GM21360 (cell line): ENCODE measurements around the gene ATOSB.
"Not testable (repeated sequence)": the region's sequence is repeated elsewhere in the genome, so short reads cannot be mapped to it uniquely, and the experiment has no call there.

Source experiments
- ATAC-seq: cut with Tn5 transposase; IDR thresholded peaks from one replicate; pipeline ENCODE4 v1.9.1; 2021; ENCODE audit warnings: mild to moderate bottlenecking, moderate library complexity; ENCODE audit not compliant: unreplicated experiment

Gene ATOSB, protein sequence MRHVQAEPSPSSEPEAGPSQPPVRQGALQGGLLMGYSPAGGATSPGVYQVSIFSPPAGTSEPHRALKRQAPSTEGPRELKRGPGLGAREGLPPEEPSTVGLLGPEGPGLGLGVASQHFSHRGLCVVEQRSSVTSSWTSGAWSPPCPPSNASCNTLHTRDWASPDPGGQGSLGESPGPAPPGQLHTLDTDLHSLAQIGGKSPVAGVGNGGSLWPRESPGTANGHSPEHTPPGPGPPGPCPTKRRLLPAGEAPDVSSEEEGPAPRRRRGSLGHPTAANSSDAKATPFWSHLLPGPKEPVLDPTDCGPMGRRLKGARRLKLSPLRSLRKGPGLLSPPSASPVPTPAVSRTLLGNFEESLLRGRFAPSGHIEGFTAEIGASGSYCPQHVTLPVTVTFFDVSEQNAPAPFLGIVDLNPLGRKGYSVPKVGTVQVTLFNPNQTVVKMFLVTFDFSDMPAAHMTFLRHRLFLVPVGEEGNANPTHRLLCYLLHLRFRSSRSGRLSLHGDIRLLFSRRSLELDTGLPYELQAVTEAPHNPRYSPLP

DNA sequence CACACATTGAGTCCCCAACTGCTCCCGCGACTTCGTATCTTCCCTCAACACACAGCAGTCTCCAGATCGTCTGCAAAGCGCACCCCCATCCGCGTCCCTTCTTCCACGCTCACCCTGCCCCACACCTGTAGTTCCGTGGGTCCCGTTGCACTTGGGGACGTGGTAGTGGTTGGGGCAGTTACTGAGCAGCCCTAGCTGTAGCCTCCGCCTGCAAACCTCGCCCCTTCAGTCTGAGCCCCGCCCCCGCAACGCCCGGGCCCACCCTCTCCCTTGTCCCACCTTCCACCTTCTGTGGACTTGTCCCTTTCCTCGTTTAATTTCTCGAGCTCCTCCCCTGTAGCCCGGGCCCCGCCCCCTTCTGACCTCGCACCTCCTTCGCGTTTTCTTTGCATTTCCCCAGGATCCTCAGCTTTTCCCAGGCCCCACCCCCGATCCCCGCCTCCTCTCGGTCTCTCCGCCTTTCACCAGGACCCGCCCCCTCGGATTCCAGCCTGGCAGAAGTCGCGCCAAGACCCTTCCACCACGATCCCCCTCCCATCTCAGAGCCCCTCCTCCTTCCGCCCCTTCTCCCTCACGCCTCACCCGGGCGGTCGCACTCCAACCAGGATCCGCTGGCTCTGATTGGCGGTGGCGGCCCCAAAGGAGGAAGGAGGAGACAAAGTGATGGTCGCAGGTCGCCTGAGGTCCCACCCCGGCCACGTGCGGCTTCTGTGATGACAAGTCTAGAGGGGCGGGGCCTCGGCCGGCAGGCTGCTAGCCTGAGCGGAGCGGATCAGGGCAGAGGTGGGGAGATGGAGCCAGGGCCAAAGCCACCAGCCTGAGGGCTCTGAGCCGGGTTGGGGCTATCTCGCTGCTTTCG, at the start of gene ATOSB:
ATOSB (minus strand) TSS at position 183 of the 859 bp plus-strand sequence. CDS start 7,588 bp downstream, outside the sequence.
- peak; percentile 45 for ATAC-seq

DNA sequence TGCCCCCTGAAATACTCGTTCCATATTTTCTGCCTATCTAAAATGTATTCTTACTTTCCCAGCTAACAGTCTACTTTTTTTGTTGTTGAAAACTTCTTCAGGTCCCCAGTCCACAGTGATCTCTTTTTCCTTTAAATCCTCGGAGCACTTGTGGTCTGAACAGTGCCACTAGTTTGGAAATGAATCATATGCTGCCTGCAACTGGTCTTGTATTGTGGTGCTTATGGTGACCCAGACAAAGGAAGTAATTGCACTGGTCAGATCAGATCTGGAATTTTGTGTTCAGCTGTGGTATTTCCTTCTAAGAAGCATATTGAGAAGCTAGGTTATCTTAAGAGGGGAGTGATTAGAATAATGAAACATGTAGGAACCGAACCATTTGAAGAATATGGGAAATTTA, 49.0 kb upstream of the ATOSB start:
- no peak for ATAC-seq

DNA sequence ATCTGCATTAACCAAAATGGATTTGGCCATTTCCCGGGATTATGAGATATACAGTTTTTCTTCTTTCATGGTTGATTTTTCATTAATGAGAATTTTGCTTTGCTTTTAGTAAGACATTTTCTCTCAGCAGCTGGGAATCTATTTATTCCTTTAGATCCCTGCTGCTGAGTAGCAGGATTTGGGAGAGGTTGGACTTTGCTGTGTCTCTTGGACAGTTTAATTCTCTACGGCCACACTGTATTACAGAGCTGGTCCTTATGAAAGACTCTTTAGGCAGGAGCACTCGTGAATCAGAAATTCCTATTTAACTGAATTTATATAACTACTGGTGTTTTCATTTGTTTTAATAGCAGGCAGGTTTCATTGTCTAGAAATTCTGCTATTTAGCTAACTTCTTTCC, 47.8 kb upstream of the ATOSB start:
- no peak for ATAC-seq

DNA sequence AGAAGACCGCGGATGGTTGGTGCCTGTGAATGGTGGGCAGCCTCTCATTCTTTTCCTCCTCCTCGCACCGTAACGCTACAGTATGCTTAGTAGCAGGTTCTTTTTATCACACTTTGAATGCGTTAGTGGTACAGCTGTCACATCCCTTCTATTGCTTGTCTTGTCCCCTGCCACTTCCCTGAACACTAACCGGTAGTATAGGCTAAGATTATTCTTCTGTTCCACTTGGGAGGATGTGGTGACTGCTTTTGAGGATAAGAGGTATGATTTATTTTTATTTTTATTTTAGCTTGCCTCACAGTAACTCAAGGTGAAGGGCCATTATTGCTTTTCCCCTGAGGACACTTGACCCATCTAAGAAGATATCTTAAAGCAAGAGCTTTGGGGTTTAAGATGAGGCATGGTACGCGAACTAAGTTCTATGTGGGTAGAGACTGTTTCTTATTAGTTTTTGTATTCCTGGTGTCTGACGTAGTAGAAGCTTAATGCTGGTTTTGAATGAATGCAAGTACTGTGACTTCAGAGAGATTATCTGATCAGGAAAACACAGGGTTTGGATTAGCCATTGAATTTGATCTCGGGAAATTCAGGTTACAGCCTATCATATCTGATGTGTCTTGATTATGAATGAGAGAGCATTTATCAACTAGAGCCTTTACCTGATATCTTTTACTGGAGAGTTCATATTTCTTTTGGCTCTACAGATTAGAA, 47.1 kb upstream of the ATOSB start:
- ATAC-seq, result no peak

DNA sequence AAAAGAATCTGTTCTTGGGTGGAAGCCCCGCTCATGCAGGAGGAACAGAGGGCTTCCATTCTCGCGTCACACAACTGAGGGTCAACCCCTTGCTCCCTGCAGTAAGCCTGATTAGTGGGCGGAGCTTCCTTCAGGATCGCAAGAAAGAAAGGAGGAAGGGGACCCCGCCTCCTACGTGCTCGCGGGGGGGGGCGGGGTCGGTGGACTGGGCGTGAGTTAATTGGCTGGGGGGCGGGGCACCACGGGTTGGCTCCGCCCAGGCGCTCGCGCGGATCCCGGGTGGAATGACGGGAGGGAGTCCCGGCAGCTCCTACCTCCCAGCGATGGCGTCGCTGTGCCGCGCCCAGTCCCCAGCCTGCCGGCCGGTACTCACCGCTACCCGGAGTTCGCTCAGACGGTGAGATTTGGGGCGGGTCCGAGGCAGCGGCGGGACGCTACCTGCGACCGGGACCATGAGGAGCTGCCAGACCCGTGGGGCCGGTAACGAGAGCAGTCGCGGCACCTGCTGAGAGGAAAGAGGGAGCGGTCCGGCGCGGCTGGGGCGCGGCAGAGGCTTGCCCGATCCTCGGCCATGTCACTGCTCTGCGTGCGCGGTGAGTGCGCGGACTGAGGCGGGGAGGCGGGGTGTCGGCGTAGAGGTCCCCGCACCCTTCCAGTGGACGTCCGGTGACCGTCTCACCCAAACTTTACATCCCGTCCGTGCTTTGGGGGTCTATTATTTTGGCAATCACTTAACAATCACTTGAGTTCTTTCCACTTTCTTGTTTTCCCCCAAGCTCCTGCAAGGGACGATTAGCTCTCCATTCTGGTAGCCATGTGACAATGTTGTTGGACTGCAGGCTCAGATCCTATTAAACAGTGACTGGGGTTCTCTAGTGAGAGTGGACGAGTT, 46.3 kb upstream of the ATOSB start, which contains the start of gene UNC13B:
UNC13B (plus strand) TSS at position 297 of the 892 bp plus-strand sequence; CDS start at position 572, 275 bp downstream.
- ATAC-seq, result peak; percentile 59

DNA sequence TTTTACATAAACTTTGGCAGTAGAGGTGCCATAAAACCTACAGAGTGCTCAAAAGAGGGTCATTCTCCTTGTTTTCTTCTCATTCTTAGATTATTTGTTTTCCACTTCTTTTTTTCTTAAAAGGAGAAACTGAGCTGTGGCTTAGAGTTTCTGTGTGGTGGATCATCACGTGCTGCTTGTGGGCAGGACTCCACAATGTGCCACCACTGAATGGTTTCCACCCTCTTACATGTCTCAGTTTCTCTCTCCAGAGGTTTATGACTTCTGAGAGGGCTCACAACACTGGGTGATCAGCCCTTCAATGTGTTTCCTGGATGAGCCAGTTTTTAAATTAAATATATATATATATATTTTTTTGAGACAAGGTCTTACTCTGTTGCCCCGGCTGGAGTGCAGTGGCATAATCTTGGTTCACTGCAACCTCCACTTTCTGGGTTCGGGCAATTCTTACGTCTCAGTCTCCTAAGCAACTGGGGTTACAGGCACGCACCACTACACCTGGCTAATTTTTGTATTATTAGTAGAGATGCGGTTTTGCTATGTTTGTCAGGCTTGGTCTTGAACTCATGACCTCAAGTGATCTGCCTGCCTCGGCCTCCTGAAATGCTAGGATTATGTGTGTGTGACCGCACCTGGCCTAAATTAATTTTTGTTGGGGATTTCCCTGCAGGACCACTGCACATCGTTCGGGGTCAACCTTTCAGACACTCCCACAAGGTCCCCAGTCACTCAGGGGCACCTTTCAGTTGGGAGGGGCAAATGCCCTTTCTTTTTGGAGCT, 43.0 kb upstream of the ATOSB start:
- ATAC-seq, result peak; percentile 35

DNA sequence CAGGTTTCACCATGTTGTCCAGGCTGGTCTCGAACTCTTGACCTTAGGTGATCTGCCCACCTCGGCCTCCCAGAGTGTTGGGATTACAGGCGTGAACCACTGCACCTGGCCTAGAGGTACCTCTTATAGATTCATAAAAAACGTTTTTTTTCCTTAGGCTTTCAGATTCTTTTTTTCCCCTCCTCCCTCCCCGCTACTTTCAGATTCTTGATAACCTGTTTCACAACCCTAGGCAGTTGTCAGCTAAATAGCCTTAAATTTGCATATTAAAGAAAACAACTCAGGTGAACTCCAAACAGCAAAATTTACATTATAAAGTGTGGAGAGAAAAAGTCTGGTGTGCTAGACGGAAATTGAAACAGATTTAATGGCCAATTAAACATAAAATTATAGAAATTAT, 42.2 kb upstream of the ATOSB start:
- ATAC-seq, result not testable (repeated sequence)

DNA sequence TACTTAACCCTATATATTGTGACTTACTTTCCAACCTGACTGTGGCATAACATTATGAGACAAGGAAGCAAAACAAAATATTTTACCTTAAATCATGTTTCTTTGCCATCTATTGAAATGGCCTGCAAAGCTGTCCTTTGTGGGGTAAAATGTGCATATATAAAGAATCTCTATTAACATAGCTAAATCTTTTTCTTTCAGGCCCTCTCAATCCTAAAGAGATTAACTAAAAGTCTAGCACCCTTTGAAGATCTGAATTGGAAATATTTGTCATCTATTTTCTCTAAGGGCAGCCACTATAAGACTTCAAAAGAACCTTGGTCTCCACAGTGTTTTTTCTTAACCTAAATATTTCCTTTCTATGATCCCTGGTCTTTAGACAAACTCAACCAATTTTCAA, 41.1 kb upstream of the ATOSB start:
- ATAC-seq, result no peak

DNA sequence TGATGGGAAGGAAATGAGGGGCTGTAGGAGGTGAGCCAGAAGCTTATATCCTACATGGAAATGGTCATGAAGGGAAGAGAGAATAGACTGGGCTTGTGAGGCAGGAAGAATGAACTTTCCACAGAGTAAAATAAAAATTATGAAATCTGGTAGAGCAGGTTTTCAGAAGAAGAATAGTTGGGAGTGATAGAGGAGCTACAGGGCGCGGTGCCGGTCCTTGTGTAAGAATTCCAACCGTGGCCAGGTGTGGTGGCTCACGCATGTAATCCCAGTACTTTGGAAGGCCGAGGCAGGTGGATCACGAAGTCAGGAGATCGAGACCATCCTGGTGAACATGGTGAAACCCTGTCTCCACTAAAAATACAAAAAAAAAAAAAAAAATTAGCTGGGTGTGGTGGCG, 37.3 kb upstream of the ATOSB start:
- ATAC-seq, result no peak

DNA sequence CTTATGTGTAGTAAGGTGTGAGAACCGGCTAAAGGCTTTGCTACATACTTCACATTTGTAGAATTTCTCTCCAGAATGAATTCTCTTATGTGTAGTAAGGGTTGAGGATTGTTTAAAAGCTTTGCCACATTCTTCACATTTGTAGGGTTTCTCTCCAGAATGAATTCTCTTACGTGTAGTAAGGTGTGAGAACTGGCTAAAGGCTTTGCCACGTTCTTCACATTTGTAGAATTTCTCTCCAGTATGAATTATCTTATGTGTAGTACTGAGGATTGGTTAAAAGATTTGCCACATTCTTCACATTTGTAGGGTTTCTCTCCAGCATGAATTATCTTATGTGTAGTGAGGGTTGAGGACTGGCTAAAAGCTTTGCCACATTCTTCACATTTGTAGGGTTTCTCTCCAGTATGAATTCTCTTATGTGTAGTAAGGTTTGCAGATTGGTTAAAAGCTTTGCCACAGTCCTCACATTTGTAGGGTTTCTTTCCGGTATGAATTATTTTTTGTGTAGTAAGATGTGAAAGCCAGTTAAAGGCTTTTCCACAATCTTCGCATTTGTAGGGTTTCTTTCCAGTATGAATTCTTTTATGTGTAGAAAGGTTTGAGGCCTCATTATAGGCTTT, 32.4 kb upstream of the ATOSB start:
- ATAC-seq, result not testable (repeated sequence)

DNA sequence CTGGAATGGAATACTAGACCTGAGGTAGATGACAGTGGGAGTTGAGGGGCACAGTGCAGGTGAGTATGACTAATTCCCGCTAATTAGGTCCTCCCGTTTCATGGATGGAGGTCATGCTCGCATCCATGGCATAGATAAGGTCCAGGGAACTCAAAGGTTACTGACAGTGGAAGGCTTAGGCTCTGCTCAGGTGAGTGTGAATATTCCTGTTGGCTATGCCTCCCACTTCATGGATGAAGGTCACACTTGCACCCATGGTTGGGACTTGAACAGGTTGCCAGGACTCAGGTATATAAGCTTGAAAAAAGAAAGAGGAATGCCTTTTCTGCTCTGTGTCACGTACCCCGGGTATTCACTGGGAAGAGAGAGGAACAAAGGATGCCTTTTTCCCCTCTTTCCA, 26.4 kb upstream of the ATOSB start:
- no peak for ATAC-seq

DNA sequence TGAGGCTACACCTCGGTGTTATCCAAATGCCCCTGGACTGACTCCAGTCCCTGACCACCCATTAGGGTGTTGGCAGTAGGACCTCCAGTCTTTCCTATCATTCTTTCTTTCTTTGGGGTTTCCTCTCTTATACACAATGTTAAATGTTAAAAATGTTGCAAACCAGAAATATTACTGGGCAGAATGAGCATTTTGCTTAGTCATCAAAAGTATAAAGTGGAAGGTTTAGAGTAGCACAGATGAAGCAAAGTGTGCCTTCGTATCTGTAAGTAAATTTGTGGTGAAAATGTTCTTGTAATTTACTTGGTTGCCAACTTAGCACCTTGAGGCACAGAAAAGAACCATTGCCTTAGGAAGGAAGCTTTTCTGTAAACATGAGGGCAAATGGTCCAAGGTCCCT, 24.4 kb upstream of the ATOSB start:
- no peak for ATAC-seq

DNA sequence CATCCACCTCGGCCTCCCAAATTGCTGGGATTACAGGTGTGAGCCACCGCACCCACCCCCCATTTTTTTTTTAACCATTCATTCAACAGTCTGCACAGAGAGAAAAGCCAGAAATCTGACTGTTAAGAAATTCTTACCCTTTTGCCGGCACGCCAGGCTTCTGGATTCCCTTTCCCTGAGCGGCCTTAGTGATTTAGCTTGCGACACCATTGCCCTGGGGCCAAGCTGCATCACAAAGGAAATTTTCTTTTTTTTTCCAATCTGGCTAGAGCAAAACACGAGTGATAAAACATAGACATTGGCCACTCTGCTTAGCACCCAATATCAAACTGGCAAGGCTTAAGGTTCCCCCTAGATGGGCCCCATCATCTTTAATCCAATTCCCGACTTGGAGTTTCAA, 21.2 kb upstream of the ATOSB start:
- no peak for ATAC-seq

DNA sequence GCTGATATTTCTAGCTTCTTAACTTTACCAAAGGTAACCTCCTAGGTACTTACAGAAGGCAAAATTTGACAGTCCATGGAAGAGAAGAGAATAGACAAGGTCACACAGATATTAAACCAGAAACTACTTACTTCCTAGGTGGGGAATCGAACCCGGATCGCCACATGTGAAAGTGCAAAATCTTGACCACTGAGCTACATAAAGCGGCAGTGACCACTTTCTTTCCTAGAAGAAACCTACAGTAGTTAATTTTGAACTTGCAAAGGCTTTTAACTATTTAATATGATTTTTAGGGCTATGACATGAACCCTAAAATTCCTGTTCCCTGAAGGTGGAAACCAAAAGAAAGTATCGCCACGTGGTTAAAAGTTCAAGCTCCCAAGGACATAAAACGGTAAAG, 20.3 kb upstream of the ATOSB start:
- ATAC-seq, result no peak

DNA sequence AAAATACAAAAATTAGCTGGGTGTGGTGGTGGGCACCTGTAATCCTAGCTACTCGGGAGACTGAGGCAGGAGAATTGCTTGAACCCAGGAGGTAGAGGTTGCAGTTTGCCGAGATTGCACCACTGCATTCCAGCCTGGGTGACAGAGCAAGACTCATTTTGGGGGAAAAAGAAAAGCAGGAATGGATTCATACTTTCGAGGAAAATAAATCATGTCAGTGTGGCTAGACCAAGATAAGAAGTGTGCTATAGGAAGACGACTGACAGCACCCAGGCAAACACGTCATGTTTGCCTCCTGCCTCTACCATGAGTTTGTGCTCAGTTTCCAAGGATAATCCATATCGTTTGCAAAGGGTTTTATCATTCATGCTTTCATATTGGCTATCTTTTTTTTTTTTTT, 19.3 kb upstream of the ATOSB start:
- no peak for ATAC-seq

DNA sequence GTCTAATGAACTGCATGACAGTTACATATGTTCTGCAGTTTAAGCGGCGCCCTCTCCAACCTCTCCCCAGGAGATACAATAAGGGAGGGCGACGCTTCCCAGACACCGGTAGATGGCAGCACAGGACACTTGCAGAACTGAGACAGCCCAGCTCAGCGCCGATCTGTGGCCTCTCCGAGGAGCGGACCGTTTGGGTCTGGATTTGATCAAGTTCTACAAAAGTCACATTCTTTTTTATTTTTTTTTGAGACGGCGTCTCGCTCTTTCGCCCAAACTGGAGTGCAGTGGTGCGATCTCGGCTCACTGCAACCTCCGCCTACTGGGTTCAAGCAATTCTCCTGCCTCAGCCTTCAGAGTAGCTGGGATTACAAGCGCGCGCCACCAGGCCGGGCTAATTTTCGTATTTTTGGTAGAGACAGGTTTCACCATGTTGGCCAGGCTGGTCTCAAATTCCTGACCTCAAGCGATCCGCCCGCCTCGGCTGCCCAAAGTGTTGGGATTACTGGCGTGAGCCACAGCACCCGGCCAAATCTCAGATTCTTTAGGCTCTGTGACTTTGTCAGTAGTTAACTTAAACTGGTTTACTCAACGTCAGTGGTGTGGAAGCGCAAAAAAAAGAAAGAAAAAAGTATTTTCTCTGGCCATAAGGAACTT, 1.4 kb upstream of the ATOSB start:
- ATAC-seq, result peak; percentile 38

DNA sequence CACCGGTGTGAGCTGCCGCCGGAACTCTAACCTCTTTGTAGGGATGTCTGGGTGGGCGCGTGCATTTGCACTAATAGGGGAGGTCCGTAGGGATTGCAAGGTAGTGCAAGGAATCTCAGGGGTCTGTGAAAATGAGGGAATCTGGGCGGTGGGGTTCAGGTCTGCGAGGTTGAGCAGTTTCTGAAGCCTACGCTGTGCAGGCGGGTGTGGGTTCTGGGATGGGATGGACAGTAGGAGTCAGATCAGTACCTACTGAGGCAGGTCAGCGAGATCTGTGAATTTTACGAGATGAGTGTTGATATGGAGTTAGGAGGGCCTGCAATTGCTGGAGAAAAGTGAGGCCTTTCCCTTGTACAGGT, 856 bp upstream of the ATOSB start:
- peak; percentile 4 for ATAC-seq
